ENCODE measurements around the gene ZNF835. TPM values are rescaled to one million over a fixed set of nuclear protein-coding genes. Genes with fewer than 3 reads are reported as not detected.

The ZNF835 gene
- total RNA-seq, result 0.93 and 2.6 TPM in 2 replicates

GRCh38 chr19:56671613-56671994, at the start of gene ZNF835:
ZNF835 (minus strand) TSS chr19:56671757; CDS start chr19:56665198, 6,559 bp downstream.

GRCh38 chr19:56642711-56643459, 28.7 kb downstream of the ZNF835 start, which contains the start of gene SMIM17:
SMIM17 (plus strand) TSS chr19:56643159; CDS start chr19:56645668, 2,509 bp downstream.

Other genes starting within 250 kb of the ZNF835 start
- gene ZNF667, start 194.4 kb downstream of the ZNF835 start, total RNA-seq, result 3.3 and 6.1 TPM in 2 replicates
- gene ZNF471, start 163.9 kb downstream of the ZNF835 start, total RNA-seq, result 1.5 and 4.6 TPM in 2 replicates
- 7.0 and 11.1 TPM in 2 replicates for gene ZFP28, start 132.8 kb downstream of the ZNF835 start, total RNA-seq
- 2.1 and 3.4 TPM in 2 replicates for gene ZNF470, start 104.3 kb downstream of the ZNF835 start, total RNA-seq
- gene ZNF71, start 76.5 kb downstream of the ZNF835 start, total RNA-seq, result 5.4 and 9.6 TPM in 2 replicates
- 0.09 TPM in 1 of 2 replicates, not detected in the other for gene SMIM17, start 28.6 kb downstream of the ZNF835 start, total RNA-seq
- gene PEG3, start 169.0 kb upstream of the ZNF835 start, total RNA-seq, result 3.2 and 30.1 TPM in 2 replicates
- gene ZIM2, start 169.0 kb upstream of the ZNF835 start, total RNA-seq, result not detected in 2 replicates